Stimulated activated CD8-positive, alpha-beta memory T cell treated with anti-CD3 and anti-CD28 coated beads, Interleukin-15, amount 100 ng/mL, for 24 hours (primary cell): ENCODE results near the gene KLRD1.
"Not testable (repeated sequence)": the region's sequence is repeated elsewhere in the genome, so short reads cannot be mapped to it uniquely, and the experiment has no call there.

Experiments
- DNase-seq: peaks from one replicate; pipeline ENCODE4 v3.0.0-alpha.2; 2020; ENCODE audit warnings: low read depth

KLRD1 gene

GRCh38 chr12:10338470-10338869, 30.8 kb downstream of the KLRD1 start:
- DNase-seq, result not testable (repeated sequence)

- DNase-seq, result no peak
These were observed 31.6 kb downstream of the KLRD1 start for GRCh38 chr12:10339053-10339840.

- not testable (repeated sequence) for DNase-seq
These were observed 33.3 kb downstream of the KLRD1 start for GRCh38 chr12:10340946-10341345.

GRCh38 chr12:10341892-10342509, 34.3 kb downstream of the KLRD1 start:
- no peak for DNase-seq

GRCh38 chr12:10351457-10351856, 43.8 kb downstream of the KLRD1 start:
- not testable (repeated sequence) for DNase-seq

GRCh38 chr12:10354071-10354470, 46.4 kb downstream of the KLRD1 start:
- DNase-seq, result no peak

GRCh38 chr12:10354502-10354901, 46.8 kb downstream of the KLRD1 start:
- no peak for DNase-seq

GRCh38 chr12:10358131-10358530, 50.5 kb downstream of the KLRD1 start:
- no peak for DNase-seq

GRCh38 chr12:10358969-10359368, 51.3 kb downstream of the KLRD1 start:
- no peak for DNase-seq

- DNase-seq, result no peak
These were observed 53.4 kb downstream of the KLRD1 start for GRCh38 chr12:10361084-10361483.

- no peak for DNase-seq
These were observed 54.0 kb downstream of the KLRD1 start for GRCh38 chr12:10361622-10362021.

GRCh38 chr12:10362325-10362724, 54.7 kb downstream of the KLRD1 start:
- no peak for DNase-seq

GRCh38 chr12:10362828-10363657, 55.4 kb downstream of the KLRD1 start:
- no peak for DNase-seq

- no peak for DNase-seq
These were observed 55.9 kb downstream of the KLRD1 start for GRCh38 chr12:10363658-10363913.

GRCh38 chr12:10363914-10364814, 56.5 kb downstream of the KLRD1 start:
- DNase-seq, result no peak

GRCh38 chr12:10364815-10365622, 57.3 kb downstream of the KLRD1 start:
- no peak for DNase-seq

- DNase-seq, result no peak
These were observed 58.2 kb downstream of the KLRD1 start for GRCh38 chr12:10365696-10366405.

GRCh38 chr12:10366875-10367274, 59.2 kb downstream of the KLRD1 start:
- DNase-seq, result no peak

- not testable (repeated sequence) for DNase-seq
These were observed 60.0 kb downstream of the KLRD1 start for GRCh38 chr12:10367714-10368113.
